ENCODE results near the gene CPSF7. TPM values are rescaled to one million over a fixed set of nuclear protein-coding genes. Genes with fewer than 3 reads are reported as not detected.
"Not testable (repeated sequence)": the region's sequence is repeated elsewhere in the genome, so short reads cannot be mapped to it uniquely, and the experiment has no call there.

CPSF7 gene
- total RNA-seq, 4 donors from 2014 or later, result 37.2 to 62.6 (median 49.4) TPM

DNA sequence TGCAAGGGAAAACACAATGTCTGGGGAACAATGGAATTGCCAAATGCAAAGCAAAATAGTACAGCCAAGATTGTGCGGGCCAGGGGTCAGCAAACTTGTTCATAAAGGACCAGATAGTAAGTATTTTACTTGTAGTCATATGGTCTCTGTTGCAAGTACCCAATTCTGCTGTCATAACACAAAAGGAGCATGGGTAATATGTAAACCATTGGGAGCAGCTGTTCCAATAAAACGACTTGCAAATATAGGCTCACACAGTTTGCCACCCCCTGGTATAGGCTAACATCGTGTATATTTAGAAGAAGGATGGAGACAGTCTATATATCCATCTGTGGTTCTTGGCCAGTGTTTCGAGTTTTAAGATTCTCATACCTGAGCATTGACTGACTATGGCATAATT lies 15.7 kb upstream of the CPSF7 start:
- ATAC-seq (ENCODE audit: low FRiP score) (no peak), DNase-seq (ENCODE audit: low spot score) (no peak)
- TF ChIP-seq, protein P1, sequence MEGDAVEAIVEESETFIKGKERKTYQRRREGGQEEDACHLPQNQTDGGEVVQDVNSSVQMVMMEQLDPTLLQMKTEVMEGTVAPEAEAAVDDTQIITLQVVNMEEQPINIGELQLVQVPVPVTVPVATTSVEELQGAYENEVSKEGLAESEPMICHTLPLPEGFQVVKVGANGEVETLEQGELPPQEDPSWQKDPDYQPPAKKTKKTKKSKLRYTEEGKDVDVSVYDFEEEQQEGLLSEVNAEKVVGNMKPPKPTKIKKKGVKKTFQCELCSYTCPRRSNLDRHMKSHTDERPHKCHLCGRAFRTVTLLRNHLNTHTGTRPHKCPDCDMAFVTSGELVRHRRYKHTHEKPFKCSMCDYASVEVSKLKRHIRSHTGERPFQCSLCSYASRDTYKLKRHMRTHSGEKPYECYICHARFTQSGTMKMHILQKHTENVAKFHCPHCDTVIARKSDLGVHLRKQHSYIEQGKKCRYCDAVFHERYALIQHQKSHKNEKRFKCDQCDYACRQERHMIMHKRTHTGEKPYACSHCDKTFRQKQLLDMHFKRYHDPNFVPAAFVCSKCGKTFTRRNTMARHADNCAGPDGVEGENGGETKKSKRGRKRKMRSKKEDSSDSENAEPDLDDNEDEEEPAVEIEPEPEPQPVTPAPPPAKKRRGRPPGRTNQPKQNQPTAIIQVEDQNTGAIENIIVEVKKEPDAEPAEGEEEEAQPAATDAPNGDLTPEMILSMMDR (IDR thresholded peaks at IDR 0.05), result no peak

DNA sequence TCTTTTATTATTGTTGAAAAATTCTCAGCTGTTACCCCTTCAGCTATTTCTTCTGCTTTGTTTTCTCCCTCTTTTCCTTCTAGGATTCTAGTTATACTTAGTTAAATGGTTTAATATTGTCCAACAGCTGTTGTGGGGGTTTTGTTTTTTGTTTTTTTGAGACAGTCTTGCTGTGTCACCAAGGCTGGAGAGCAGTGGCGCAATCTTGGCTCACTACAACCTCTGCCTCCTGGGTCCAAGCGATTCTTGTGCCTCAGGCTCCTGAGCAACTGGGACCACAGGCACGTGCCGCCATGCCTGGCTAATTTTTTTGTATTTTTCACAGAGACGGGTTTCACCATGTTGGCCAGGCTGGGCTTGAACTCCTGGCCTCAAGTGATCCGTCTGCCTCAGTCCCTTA lies 12.8 kb upstream of the CPSF7 start:
- DNase-seq (ENCODE audit: low spot score), result no peak
- TF ChIP-seq, protein P1 (IDR thresholded peaks at IDR 0.05), result no peak

DNA sequence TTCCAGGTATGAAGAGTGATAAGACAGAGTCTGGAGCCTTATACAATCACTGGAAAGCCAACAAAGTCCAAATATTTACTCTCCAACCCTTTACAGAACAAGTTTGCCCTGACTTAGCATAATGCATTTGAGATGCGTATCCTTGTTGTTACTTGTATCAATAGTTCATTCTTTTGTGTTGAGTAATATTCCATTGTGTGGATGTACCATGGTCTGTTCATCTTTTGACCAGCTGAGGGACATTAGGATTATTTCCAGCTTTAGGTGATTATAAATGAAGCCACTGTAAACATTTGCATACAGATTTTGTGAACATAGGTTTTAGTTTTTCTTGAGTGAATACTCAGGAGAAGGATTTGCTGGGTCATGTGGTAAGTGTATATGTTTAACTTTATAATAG lies 9.8 kb upstream of the CPSF7 start:
- DNase-seq (ENCODE audit: low spot score) (no peak), ATAC-seq (ENCODE audit: low FRiP score) (no peak)
- TF ChIP-seq, protein P1 (IDR thresholded peaks at IDR 0.05), result no peak

More for the DNA sequence above, 12.8 kb upstream of the CPSF7 start:
- ATAC-seq (ENCODE audit: low FRiP score), result no peak

DNA sequence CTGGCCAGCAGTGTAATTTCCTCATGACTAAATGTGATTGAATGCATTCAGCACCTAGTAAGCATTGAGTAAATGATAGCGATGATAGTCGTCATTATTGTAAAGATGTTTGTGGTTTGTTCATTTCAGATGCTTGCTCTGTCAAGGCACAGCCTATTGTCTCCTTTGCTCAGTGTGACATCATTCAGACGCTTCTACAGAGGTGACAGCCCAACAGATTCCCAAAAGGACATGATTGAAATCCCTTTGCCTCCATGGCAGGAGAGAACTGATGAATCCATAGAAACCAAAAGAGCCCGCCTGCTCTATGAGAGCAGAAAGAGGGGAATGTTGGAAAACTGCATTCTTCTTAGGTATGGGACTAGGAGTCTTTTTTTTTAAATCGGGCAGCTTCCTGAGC lies 7.7 kb upstream of the CPSF7 start:
- ATAC-seq (ENCODE audit: low FRiP score) (no peak), DNase-seq (ENCODE audit: low spot score) (no peak)
- TF ChIP-seq, protein P1 (IDR thresholded peaks at IDR 0.05), result no peak

DNA sequence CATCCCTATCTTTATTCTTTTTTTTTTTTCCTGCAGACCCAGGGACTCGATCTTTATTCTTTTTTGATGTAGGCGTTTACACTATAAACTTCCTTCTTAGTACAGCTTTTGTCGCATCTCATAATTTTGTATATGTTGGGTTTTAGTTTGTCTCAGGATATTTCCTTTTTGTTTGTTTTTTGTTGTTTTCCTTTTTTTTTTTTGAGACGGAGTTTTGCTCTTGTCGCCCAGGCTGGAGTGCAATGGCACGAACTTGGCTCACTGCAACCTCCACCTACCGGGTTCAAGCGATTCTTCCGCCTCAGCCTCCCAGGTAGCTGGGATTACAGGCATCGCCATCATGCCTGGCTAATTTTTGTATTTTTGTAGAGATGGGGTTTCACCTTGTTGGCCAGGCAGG lies 1.1 kb upstream of the CPSF7 start:
- not testable (repeated sequence) for ATAC-seq (ENCODE audit: low FRiP score); DNase-seq (ENCODE audit: low spot score)

DNA sequence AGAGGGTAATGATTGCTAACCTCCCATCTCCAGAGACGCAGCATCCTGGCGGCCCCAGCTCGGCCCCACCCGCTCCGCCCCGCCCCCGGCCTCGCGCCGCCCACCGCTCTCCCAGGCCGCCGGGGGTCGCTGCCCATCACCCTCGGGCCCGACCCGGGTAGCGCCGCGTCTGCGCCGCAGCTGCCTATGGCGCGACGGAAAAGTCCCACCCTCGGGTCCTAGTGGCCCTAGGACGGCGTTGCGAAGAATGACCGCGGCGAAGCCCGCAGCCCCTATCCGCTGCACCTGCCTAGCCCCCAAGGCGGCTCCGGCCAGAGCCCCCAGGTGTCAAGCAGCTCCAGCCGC lies 457 bp downstream of the CPSF7 start:
- TF ChIP-seq, protein P1 (IDR thresholded peaks at IDR 0.05), result no peak
- ATAC-seq (ENCODE audit: low FRiP score) (peak; percentile 76), DNase-seq (ENCODE audit: low spot score) (peak; percentile 32)

DNA sequence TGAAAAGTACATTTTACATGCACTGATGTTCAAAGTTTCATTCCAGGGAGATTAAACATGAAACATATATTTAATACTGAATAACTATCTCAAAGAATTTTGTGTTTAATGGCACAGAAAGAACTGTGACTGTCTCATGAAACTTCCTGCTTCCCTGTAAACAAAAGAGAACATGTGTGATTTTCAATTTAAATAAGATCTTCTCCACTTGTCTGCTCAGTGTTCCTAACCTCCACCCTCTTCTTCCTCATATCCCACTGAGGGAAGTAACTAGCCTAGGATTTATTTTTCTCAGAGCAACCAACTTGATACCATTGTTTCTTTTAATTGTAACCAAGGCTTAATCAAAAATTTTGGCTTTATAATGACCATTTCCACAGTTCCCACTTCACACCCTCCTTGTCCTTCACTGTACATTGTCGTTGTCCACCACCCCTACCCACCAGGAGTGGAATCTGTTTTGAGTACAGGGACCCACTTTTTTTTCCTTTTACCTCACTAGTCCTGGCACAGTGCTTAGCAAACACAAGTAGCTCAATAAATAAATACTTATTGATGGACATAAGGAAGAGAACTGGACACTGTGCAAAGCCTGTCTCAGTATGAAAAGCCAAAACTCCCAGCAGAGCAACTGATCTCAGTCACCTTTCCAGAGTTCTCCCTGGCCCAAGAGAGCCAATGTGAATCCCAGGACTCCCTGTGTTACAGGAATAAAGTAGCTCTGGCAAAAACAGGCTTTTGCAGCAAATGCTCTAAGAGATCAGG lies 4.2 kb downstream of the CPSF7 start:
- DNase-seq (ENCODE audit: low spot score), result no peak
- TF ChIP-seq, protein P1 (IDR thresholded peaks at IDR 0.05), result no peak
- ATAC-seq (ENCODE audit: low FRiP score), result no peak

All from omental fat pad (tissue), 4 donors.